GM12878 (cell line): ENCODE measurements around the gene SLC38A7.

ENCODE experiments used
- CBX3 ChIP-seq: fragments of 200-600 bp; sonication (generic); IDR thresholded peaks from 2 replicates; pipeline ENCODE4 v1.6.1; 2016; ENCODE audit warnings: low read depth, borderline replicate concordance
- EP300 ChIP-seq, 2 experiments: fragments of 150-350 bp in 1 of 2; IDR thresholded peaks; 2 replicates each; pipeline ENCODE4 v1.6.1; 2011 to 2012; ENCODE audit warnings: low read depth in 2 of 2, low read length in 2 of 2, borderline replicate concordance in 1 of 2, improper control_type of control experiment in 1 of 2, inconsistent platforms in 1 of 2; ENCODE audit not compliant: control insufficient read depth in 1 of 2
- NFIC ChIP-seq: IDR thresholded peaks from 2 replicates; pipeline ENCODE4 v1.6.1; 2012; ENCODE audit warnings: low read depth, mild to moderate bottlenecking, inconsistent platforms, low read length, moderate library complexity
- NFYA ChIP-seq: IDR thresholded peaks from 2 replicates; pipeline ENCODE4 v1.6.1; 2011; ENCODE audit warnings: low read depth, mild to moderate bottlenecking, low read length, improper control_type of control experiment, borderline replicate concordance
- PAX8 ChIP-seq: fragments of 450-650 bp; IDR thresholded peaks from 2 replicates; pipeline ENCODE4 v1.6.1; 2017; ENCODE audit warnings: mild to moderate bottlenecking, moderate library complexity
- POLR2AphosphoS5 ChIP-seq: IDR thresholded peaks from 2 replicates; pipeline ENCODE4 v1.6.1; 2011; ENCODE audit warnings: mild to moderate bottlenecking, low read length, inconsistent platforms
- RCOR1 ChIP-seq: conservative IDR thresholded peaks from 2 replicates; pipeline ENCODE4 v1.6.1; 2012; ENCODE audit warnings: low read depth, low read length, improper control_type of control experiment
- SUPT20H ChIP-seq: IDR thresholded peaks from 2 replicates; pipeline ENCODE4 v1.6.1; 2011; ENCODE audit warnings: low read depth, mild to moderate bottlenecking, low read length, moderate library complexity, borderline replicate concordance; ENCODE audit not compliant: control insufficient read depth
- TF ChIP-seq, protein P1 (sequence below), 3 experiments: IDR thresholded peaks in 2 of 3; conservative IDR thresholded peaks in 1 of 3; 2 replicates each; pipeline ENCODE4 v1.5.1; 2011; ENCODE audit warnings: low read depth in 3 of 3, low read length in 3 of 3, mild to moderate bottlenecking in 3 of 3, control low read depth in 2 of 3, moderate library complexity in 2 of 3, inconsistent platforms in 1 of 3, mixed read lengths in 1 of 3; ENCODE audit not compliant: control insufficient read depth in 2 of 3, insufficient read depth in 1 of 3; ENCODE audit errors: extremely low read depth in 1 of 3

DNA sequence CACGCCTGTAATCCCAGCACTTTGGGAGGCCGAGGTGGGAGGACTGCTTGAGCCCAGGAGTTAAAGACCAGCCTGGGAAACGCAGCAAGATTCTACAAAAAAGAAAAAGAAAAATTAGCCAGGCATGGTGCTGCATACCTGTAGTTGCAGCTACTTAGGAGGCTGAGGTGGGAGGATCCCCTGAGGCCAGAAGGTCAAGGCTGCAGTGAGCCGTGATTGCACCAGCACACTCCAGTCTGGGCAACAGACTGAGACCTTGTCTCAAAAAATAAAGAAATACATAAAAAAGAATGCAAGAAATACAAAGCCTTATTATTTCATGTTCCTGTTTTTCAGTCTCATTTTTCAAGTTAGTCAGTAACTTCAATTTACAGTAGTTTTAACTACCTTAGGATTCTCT, 49.1 kb downstream of the SLC38A7 start:
- TF ChIP-seq SUPT20H = no peak
- no peak for TF ChIP-seq NFIC
- TF ChIP-seq NFYA = no peak
- TF ChIP-seq EP300 (IDR thresholded peaks at IDR 0.05; ENCODE audit: borderline replicate concordance in 1 of 2, control insufficient read depth in 1 of 2, low read depth in 2 of 2, low read length in 2 of 2) = no peak
- TF ChIP-seq RCOR1 = no peak
- TF ChIP-seq, protein P1, sequence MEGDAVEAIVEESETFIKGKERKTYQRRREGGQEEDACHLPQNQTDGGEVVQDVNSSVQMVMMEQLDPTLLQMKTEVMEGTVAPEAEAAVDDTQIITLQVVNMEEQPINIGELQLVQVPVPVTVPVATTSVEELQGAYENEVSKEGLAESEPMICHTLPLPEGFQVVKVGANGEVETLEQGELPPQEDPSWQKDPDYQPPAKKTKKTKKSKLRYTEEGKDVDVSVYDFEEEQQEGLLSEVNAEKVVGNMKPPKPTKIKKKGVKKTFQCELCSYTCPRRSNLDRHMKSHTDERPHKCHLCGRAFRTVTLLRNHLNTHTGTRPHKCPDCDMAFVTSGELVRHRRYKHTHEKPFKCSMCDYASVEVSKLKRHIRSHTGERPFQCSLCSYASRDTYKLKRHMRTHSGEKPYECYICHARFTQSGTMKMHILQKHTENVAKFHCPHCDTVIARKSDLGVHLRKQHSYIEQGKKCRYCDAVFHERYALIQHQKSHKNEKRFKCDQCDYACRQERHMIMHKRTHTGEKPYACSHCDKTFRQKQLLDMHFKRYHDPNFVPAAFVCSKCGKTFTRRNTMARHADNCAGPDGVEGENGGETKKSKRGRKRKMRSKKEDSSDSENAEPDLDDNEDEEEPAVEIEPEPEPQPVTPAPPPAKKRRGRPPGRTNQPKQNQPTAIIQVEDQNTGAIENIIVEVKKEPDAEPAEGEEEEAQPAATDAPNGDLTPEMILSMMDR (IDR thresholded peaks at IDR 0.05 in 2 of 3, conservative IDR thresholded peaks at IDR 0.05 in 1 of 3; ENCODE audit: control insufficient read depth in 2 of 3, extremely low read depth in 1 of 3, insufficient read depth in 1 of 3, low read depth in 3 of 3, low read length in 3 of 3) = no peak
- no peak for TF ChIP-seq POLR2AphosphoS5
- TF ChIP-seq PAX8 = no peak
- TF ChIP-seq CBX3 = no peak
